HCT116 (cell line): Measurements from ENCODE around the gene MYO1G. TPM values are rescaled to one million over a fixed set of nuclear protein-coding genes. Genes with fewer than 3 reads are reported as not detected.

Experiments
- ATAC-seq: fragments of 200-7000 bp; cut with Tn5 transposase; 2 replicates; pipeline ENCODE4 v1.9.1; 2020; ENCODE audit warnings: mild to moderate bottlenecking, moderate library complexity
- BruUV-seq: library from RNA; stranded (reverse); fragments of 400-500 nt; replicated peaks from 2 replicates; lab custom pipeline; 2021; lab: Mats Ljungman, UMichigan
- CTCF ChIA-PET: fragments of 300-600 bp; sonication (Branson Sonifier 250); formaldehyde crosslinking; loops from one replicate; lab custom pipeline; 2021; ENCODE audit warnings: antibody characterized with exemption; lab: Charles Lee
- POLR2A ChIA-PET: fragments of 300-600, 350-600 bp; sonication (Branson Sonifier 250); formaldehyde crosslinking; loops from one replicate; lab custom pipeline; 2021; ENCODE audit warnings: antibody characterized with exemption; lab: Charles Lee
- RAD21 ChIA-PET, 2 experiments: fragments of 300-600 bp; sonication (Branson Sonifier 250); formaldehyde crosslinking; loops; one replicate each; lab custom pipeline; 2023; ENCODE audit warnings: low total read pairs in 2 of 2; ENCODE audit not compliant: uncharacterized antibody in 2 of 2, unreplicated experiment in 2 of 2, low non-redundant PET in 1 of 2; lab: Charles Lee
- DNase-seq: peaks from one replicate; pipeline ENCODE4 v3.0.0-alpha.2; 2010; ENCODE audit warnings: low read depth, low spot score
- H2AFZ ChIP-seq: fragments of 200-600 bp; shearing (Covaris generic), sonication (generic); 2 replicates; pipeline ENCODE4 v1.6.1; 2017; ENCODE audit warnings: low read depth, mixed run types, mixed read lengths, antibody characterized with exemption, low read length; ENCODE audit not compliant: poor library complexity, severe bottlenecking
- H3K27ac ChIP-seq: 2 replicates; pipeline ENCODE4 v1.5.1; 2012; ENCODE audit warnings: low read depth, low read length
- H3K27me3 ChIP-seq: fragments of 200-600 bp; sonication (generic); 2 replicates; pipeline ENCODE4 v1.6.1; 2016; ENCODE audit warnings: mixed run types, low read length, mixed read lengths; ENCODE audit not compliant: insufficient read depth
- H3K36me3 ChIP-seq, 2 experiments: fragments of 200-500 bp in 1 of 2; fragments of 200-600 bp in 1 of 2; sonication (Bioruptor generic) in 1 of 2; sonication (generic) in 1 of 2; 2 replicates each; pipeline versions ENCODE4 v1.5.1 to v1.6.1; 2014 to 2016; ENCODE audit warnings: low read length in 2 of 2, inconsistent platforms in 1 of 2, mixed read lengths in 1 of 2, mixed run types in 1 of 2; ENCODE audit not compliant: insufficient read depth in 2 of 2, control insufficient read depth in 1 of 2
- H3K4me1 ChIP-seq, 2 experiments: fragments of 200-600 bp in 1 of 2; sonication (generic) in 1 of 2; 2 replicates each; pipeline versions ENCODE4 v1.5.1 to v1.6.1; 2012 to 2017; ENCODE audit warnings: low read length in 2 of 2, inconsistent platforms in 1 of 2, mild to moderate bottlenecking in 1 of 2, mixed read lengths in 1 of 2, mixed run types in 1 of 2, moderate library complexity in 1 of 2; ENCODE audit not compliant: insufficient read depth in 2 of 2, control insufficient read depth in 1 of 2
- H3K4me2 ChIP-seq: fragments of 200-600 bp; sonication (generic); 2 replicates; pipeline ENCODE4 v1.6.1; 2017; ENCODE audit warnings: mixed run types, low read length, mixed read lengths
- H3K4me3 ChIP-seq, 2 experiments: fragments of 200-600 bp in 1 of 2; sonication (generic) in 1 of 2; replicated peaks in 1 of 2; 2 replicates each; pipeline ENCODE4 v1.5.1; 2011 to 2016; ENCODE audit warnings: low read length in 2 of 2, control low read depth in 1 of 2, low read depth in 1 of 2, mild to moderate bottlenecking in 1 of 2, mixed read lengths in 1 of 2, mixed run types in 1 of 2
- H3K79me2 ChIP-seq: fragments of 200-600 bp; sonication (generic); 2 replicates; pipeline ENCODE4 v1.6.1; 2017; ENCODE audit warnings: mild to moderate bottlenecking, mixed run types, low read length, moderate library complexity, mixed read lengths; ENCODE audit not compliant: insufficient read depth
- H3K9ac ChIP-seq: fragments of 200-600 bp; sonication (generic); 2 replicates; pipeline ENCODE4 v1.6.1; 2016; ENCODE audit warnings: low read length, mixed read lengths
- H3K9me2 ChIP-seq: fragments of 200-600 bp; sonication (generic), shearing (Covaris generic); 2 replicates; pipeline ENCODE4 v1.6.1; 2017; ENCODE audit warnings: mixed run types, mild to moderate bottlenecking, moderate library complexity; ENCODE audit not compliant: insufficient read depth
- H3K9me3 ChIP-seq, 2 experiments: fragments of 200-500 bp in 1 of 2; fragments of 200-600 bp in 1 of 2; sonication (Bioruptor generic) in 1 of 2; sonication (generic) in 1 of 2; 2 replicates each; pipeline ENCODE4 v1.6.1; 2014 to 2017; ENCODE audit warnings: low read length in 2 of 2, mixed read lengths in 2 of 2, inconsistent platforms in 1 of 2, low read depth in 1 of 2, mild to moderate bottlenecking in 1 of 2, mixed run types in 1 of 2, moderate library complexity in 1 of 2; ENCODE audit not compliant: control insufficient read depth in 1 of 2, insufficient read depth in 1 of 2
- H4K20me1 ChIP-seq: fragments of 200-600 bp; sonication (generic), shearing (Covaris generic); 2 replicates; pipeline ENCODE4 v1.6.1; 2017; ENCODE audit warnings: mixed run types, mild to moderate bottlenecking, moderate library complexity; ENCODE audit not compliant: insufficient read depth
- ATF3 ChIP-seq: IDR thresholded peaks from 2 replicates; pipeline ENCODE4 v1.6.1; 2012
- CEBPB ChIP-seq: IDR thresholded peaks from 2 replicates; pipeline ENCODE4 v1.6.1; 2012; ENCODE audit warnings: low read depth
- ELF1 ChIP-seq: IDR thresholded peaks from 2 replicates; pipeline ENCODE4 v1.6.1; 2012; ENCODE audit warnings: low read depth, borderline replicate concordance
- EZH2 ChIP-seq: fragments of 200-600 bp; sonication (generic); IDR thresholded peaks from 2 replicates; pipeline ENCODE4 v1.6.1; 2017; ENCODE audit warnings: antibody characterized with exemption, mixed run types
- EZH2phosphoT487 ChIP-seq: fragments of 200-600 bp; IDR thresholded peaks from 2 replicates; pipeline ENCODE4 v1.6.1; 2018; ENCODE audit warnings: antibody characterized with exemption, borderline replicate concordance
- POLR2A ChIP-seq: IDR thresholded peaks from 2 replicates; pipeline ENCODE4 v1.7.0; 2011; ENCODE audit warnings: borderline replicate concordance; ENCODE audit not compliant: insufficient read depth, insufficient read length; ENCODE audit errors: extremely low read depth
- POLR2AphosphoS5 ChIP-seq: IDR thresholded peaks from 2 replicates; pipeline ENCODE4 v1.6.1; 2011; ENCODE audit warnings: mild to moderate bottlenecking, low read depth, low read length, moderate library complexity
- ZBTB33 ChIP-seq: IDR thresholded peaks from 2 replicates; pipeline ENCODE4 v1.6.1; 2011; ENCODE audit warnings: mild to moderate bottlenecking, low read length, moderate library complexity; ENCODE audit not compliant: insufficient replicate concordance; ENCODE audit errors: extremely low read depth
- intact Hi-C: fragments of 100-400 bp; cut with micrococcal nuclease; formaldehyde crosslinking; loops from 2 replicates; pipeline ENCODE4 v1.10.0; 2022
- total RNA-seq: library from RNA; stranded (reverse); gene quantifications from one replicate; pipeline ENCODE4 v1.2.1, GENCODE V29; 2021; ENCODE audit not compliant: unreplicated experiment
- TF ChIP-seq, protein P1 (sequence below): IDR thresholded peaks from 2 replicates; pipeline ENCODE4 v1.6.1; 2012; ENCODE audit warnings: low read depth

Gene MYO1G
- total RNA-seq, 1 experiment from 2014 or later: 0.74 TPM

- TF ChIP-seq ZBTB33: no peak
- TF ChIP-seq ATF3: no peak
- TF ChIP-seq POLR2AphosphoS5: no peak
- no peak for TF ChIP-seq EZH2phosphoT487
Measured at GRCh38 chr7:44969049-44969700, 9.6 kb downstream of the MYO1G start (continued).

GRCh38 chr7:44967571-44968446, 11.0 kb downstream of the MYO1G start:
- no peak overlapping the region for H3K9ac ChIP-seq
- RAD21 ChIA-PET: no interaction called here
- no peak for DNase-seq

More at GRCh38 chr7:44967571-44968446, 11.0 kb downstream of the MYO1G start:
- no peaks in the 10 kb centered on the region for H4K20me1 ChIP-seq
- no peak overlapping the region for H3K4me3 ChIP-seq
- no TSS peak for BruUV-seq
- H3K4me2 ChIP-seq: no peak overlapping the region
- no peak for TF ChIP-seq POLR2A
- no peak for TF ChIP-seq ELF1
- no peak for TF ChIP-seq EZH2
- TF ChIP-seq CEBPB: no peak
- TF ChIP-seq, protein P1, sequence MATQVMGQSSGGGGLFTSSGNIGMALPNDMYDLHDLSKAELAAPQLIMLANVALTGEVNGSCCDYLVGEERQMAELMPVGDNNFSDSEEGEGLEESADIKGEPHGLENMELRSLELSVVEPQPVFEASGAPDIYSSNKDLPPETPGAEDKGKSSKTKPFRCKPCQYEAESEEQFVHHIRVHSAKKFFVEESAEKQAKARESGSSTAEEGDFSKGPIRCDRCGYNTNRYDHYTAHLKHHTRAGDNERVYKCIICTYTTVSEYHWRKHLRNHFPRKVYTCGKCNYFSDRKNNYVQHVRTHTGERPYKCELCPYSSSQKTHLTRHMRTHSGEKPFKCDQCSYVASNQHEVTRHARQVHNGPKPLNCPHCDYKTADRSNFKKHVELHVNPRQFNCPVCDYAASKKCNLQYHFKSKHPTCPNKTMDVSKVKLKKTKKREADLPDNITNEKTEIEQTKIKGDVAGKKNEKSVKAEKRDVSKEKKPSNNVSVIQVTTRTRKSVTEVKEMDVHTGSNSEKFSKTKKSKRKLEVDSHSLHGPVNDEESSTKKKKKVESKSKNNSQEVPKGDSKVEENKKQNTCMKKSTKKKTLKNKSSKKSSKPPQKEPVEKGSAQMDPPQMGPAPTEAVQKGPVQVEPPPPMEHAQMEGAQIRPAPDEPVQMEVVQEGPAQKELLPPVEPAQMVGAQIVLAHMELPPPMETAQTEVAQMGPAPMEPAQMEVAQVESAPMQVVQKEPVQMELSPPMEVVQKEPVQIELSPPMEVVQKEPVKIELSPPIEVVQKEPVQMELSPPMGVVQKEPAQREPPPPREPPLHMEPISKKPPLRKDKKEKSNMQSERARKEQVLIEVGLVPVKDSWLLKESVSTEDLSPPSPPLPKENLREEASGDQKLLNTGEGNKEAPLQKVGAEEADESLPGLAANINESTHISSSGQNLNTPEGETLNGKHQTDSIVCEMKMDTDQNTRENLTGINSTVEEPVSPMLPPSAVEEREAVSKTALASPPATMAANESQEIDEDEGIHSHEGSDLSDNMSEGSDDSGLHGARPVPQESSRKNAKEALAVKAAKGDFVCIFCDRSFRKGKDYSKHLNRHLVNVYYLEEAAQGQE: no peak
- ChIA-PET CTCF (interaction anchor here (1.1 kb wide), 1 partner anchor 168 kb away, joined by 4 read pairs; no protein-coding TSS in a partner anchor), POLR2A (no interaction called here)
- no peak overlapping the region for H2AFZ ChIP-seq
- no peaks in the 10 kb centered on the region for H3K9me2 ChIP-seq
- H3K27me3 ChIP-seq: no peaks in the 10 kb centered on the region
- H3K79me2 ChIP-seq: no peaks in the 10 kb centered on the region
- H3K4me1 ChIP-seq: peaks cover 3 to 5% of the 10 kb centered on the region in 2 experiments; a peak in 2 of 4 replicates
- H3K36me3 ChIP-seq: no peaks in the 10 kb centered on the region
- ATAC-seq: peak; percentile 20; the same call in 1 of the 2 replicates
- H3K9me3 ChIP-seq: no peaks in the 10 kb centered on the region
- intact Hi-C loops: loop anchor here (10.0 kb wide), 1 partner anchor 383 kb away; the partner anchor contains the start of gene TMED4
- H3K27ac ChIP-seq: no peak overlapping the region
